ENCODE measurements around the gene WDR45B.

The WDR45B gene

DNA sequence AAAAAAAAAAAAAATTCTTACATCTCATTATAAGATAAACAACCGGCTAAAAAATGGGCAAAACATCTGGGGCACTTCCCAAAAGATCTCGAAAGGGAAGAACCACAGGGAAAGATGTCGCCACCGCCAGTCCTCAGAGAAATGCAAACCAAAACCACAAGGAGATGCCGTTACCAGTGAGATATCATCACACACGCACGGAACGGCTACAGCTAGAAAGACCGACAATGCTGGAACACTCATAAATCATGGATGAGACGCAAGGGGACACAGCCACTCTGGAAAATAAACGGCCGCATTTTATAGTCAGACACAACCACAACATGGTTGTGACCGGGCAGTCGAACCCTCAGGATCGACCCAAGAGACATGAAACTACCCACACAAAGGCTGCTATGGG is 24.5 kb downstream of the WDR45B start:
- no peak overlapping the region for H3K4me3 ChIP-seq (ENCODE audit: low read depth, low read length)
- no peak overlapping the region for H2AFZ ChIP-seq (ENCODE audit: low read length, unreplicated experiment)
- H3K27me3 ChIP-seq (ENCODE audit: insufficient read depth, low read length) = no peaks in the 10 kb centered on the region
- H3K27ac ChIP-seq (ENCODE audit: low read depth, low read length) = no peak overlapping the region
- H3K4me1 ChIP-seq (ENCODE audit: control insufficient read depth, insufficient read depth, low read length, unreplicated experiment) = no peaks in the 10 kb centered on the region
- no peaks in the 10 kb centered on the region for H3K79me2 ChIP-seq (ENCODE audit: control insufficient read depth, insufficient read depth, low read length, unreplicated experiment)
- H3K36me3 ChIP-seq (ENCODE audit: insufficient read depth, low read length) = peaks cover 25% of the 10 kb centered on the region

GRCh38 chr17:82619641-82620040 is 28.6 kb downstream of the WDR45B start:
- no peak overlapping the region for H3K27ac ChIP-seq (ENCODE audit: low read depth, low read length)
- no peak overlapping the region for H2AFZ ChIP-seq (ENCODE audit: low read length, unreplicated experiment)

GRCh38 chr17:82619211-82619610 is 29.0 kb downstream of the WDR45B start:
- no peaks in the 10 kb centered on the region for H3K27me3 ChIP-seq (ENCODE audit: insufficient read depth, low read length)
- peaks cover 22% of the 10 kb centered on the region for H3K36me3 ChIP-seq (ENCODE audit: insufficient read depth, low read length)
- no peaks in the 10 kb centered on the region for H3K4me1 ChIP-seq (ENCODE audit: control insufficient read depth, insufficient read depth, low read length, unreplicated experiment)
- H3K4me3 ChIP-seq (ENCODE audit: low read depth, low read length) = no peak overlapping the region
- H3K79me2 ChIP-seq (ENCODE audit: control insufficient read depth, insufficient read depth, low read length, unreplicated experiment) = no peaks in the 10 kb centered on the region
- H3K27ac ChIP-seq (ENCODE audit: low read depth, low read length) = no peak overlapping the region
- no peak overlapping the region for H2AFZ ChIP-seq (ENCODE audit: low read length, unreplicated experiment)

More at GRCh38 chr17:82619641-82620040, 28.6 kb downstream of the WDR45B start:
- no peaks in the 10 kb centered on the region for H3K27me3 ChIP-seq (ENCODE audit: insufficient read depth, low read length)
- H3K4me3 ChIP-seq (ENCODE audit: low read depth, low read length) = no peak overlapping the region
- no peaks in the 10 kb centered on the region for H3K4me1 ChIP-seq (ENCODE audit: control insufficient read depth, insufficient read depth, low read length, unreplicated experiment)
- H3K79me2 ChIP-seq (ENCODE audit: control insufficient read depth, insufficient read depth, low read length, unreplicated experiment) = no peaks in the 10 kb centered on the region
- H3K36me3 ChIP-seq (ENCODE audit: insufficient read depth, low read length) = peaks cover 22% of the 10 kb centered on the region

GRCh38 chr17:82616021-82616711 is 32.1 kb downstream of the WDR45B start:
- no peak overlapping the region for H2AFZ ChIP-seq (ENCODE audit: low read length, unreplicated experiment)
- no peaks in the 10 kb centered on the region for H3K79me2 ChIP-seq (ENCODE audit: control insufficient read depth, insufficient read depth, low read length, unreplicated experiment)
- no peak overlapping the region for H3K27ac ChIP-seq (ENCODE audit: low read depth, low read length)
- H3K27me3 ChIP-seq (ENCODE audit: insufficient read depth, low read length) = no peaks in the 10 kb centered on the region
- H3K4me1 ChIP-seq (ENCODE audit: control insufficient read depth, insufficient read depth, low read length, unreplicated experiment) = peaks cover 3% of the 10 kb centered on the region
- no peak overlapping the region for H3K4me3 ChIP-seq (ENCODE audit: low read depth, low read length)
- peaks cover 14% of the 10 kb centered on the region; the same call in 1 of the 2 replicates for H3K36me3 ChIP-seq (ENCODE audit: insufficient read depth, low read length)

GRCh38 chr17:82615084-82616020 is 32.9 kb downstream of the WDR45B start:
- Histone ChIP-seq H3K4me3 (ENCODE audit: low read depth, low read length) (no peak overlapping the region), H3K27ac (ENCODE audit: low read depth, low read length) (no peak overlapping the region)

GRCh38 chr17:82614095-82614631 is 34.1 kb downstream of the WDR45B start:
- H2AFZ ChIP-seq (ENCODE audit: low read length, unreplicated experiment) = no peak overlapping the region
- H3K4me1 ChIP-seq (ENCODE audit: control insufficient read depth, insufficient read depth, low read length, unreplicated experiment) = peaks cover 3% of the 10 kb centered on the region
- peaks cover 13% of the 10 kb centered on the region; the same call in 1 of the 2 replicates for H3K36me3 ChIP-seq (ENCODE audit: insufficient read depth, low read length)
- no peaks in the 10 kb centered on the region for H3K27me3 ChIP-seq (ENCODE audit: insufficient read depth, low read length)
- H3K27ac ChIP-seq (ENCODE audit: low read depth, low read length) = no peak overlapping the region
- H3K79me2 ChIP-seq (ENCODE audit: control insufficient read depth, insufficient read depth, low read length, unreplicated experiment) = no peaks in the 10 kb centered on the region
- no peak overlapping the region for H3K4me3 ChIP-seq (ENCODE audit: low read depth, low read length)

More at GRCh38 chr17:82615084-82616020, 32.9 kb downstream of the WDR45B start:
- peaks cover 3% of the 10 kb centered on the region for H3K4me1 ChIP-seq (ENCODE audit: control insufficient read depth, insufficient read depth, low read length, unreplicated experiment)
- H3K79me2 ChIP-seq (ENCODE audit: control insufficient read depth, insufficient read depth, low read length, unreplicated experiment) = no peaks in the 10 kb centered on the region
- H2AFZ ChIP-seq (ENCODE audit: low read length, unreplicated experiment) = no peak overlapping the region
- peaks cover 14% of the 10 kb centered on the region; the same call in 1 of the 2 replicates for H3K36me3 ChIP-seq (ENCODE audit: insufficient read depth, low read length)
- no peaks in the 10 kb centered on the region for H3K27me3 ChIP-seq (ENCODE audit: insufficient read depth, low read length)

DNA sequence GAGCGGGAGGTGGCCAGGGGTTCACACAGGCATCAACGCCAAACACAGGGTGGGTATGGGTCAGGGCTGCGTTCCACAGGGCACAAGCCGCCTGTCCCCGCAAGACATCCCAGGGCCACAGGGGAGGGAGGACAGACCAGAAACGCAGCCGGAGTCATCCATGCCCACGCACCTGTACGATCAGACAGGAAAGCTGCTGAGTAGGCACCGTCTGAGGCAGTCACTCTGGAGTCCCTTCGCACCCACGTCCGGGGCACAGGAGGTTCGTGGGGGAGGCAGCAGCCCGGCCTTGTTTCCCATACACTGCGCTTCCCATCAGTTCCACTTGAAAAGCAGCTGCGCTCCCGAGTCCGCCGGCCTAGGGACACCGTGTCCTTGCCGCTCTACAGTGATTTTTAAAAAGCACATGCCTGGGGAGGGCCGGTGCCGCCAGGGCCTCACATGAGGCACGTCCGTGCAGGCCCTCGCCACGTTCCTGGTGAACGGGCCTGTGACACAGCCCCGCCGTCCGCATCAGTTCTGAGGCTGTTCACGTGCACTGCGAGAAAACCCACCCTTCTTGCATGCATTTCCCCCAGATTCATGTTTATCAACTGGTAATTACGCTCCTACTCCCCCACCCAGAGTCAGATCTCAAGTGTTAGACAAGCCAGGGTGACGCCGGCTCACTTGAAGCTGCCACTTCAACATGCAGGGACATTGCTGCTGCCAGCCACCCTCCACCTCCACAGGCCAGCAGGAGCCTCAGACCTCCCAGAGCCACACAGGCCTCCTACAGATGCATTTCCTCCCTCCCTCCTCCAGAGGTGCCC is 34.8 kb downstream of the WDR45B start:
- H3K27ac ChIP-seq (ENCODE audit: low read depth, low read length) = no peak overlapping the region
- H3K79me2 ChIP-seq (ENCODE audit: control insufficient read depth, insufficient read depth, low read length, unreplicated experiment) = no peaks in the 10 kb centered on the region
- peaks cover 6% of the 10 kb centered on the region; the same call in 1 of the 2 replicates for H3K36me3 ChIP-seq (ENCODE audit: insufficient read depth, low read length)
- no peak overlapping the region for H2AFZ ChIP-seq (ENCODE audit: low read length, unreplicated experiment)
- no peak overlapping the region for H3K4me3 ChIP-seq (ENCODE audit: low read depth, low read length)
- H3K27me3 ChIP-seq (ENCODE audit: insufficient read depth, low read length) = no peaks in the 10 kb centered on the region
- H3K4me1 ChIP-seq (ENCODE audit: control insufficient read depth, insufficient read depth, low read length, unreplicated experiment) = peaks cover 3% of the 10 kb centered on the region

GRCh38 chr17:82611140-82612058 is 36.8 kb downstream of the WDR45B start:
- no peak overlapping the region for H3K27ac ChIP-seq (ENCODE audit: low read depth, low read length)
- H3K36me3 ChIP-seq (ENCODE audit: insufficient read depth, low read length) = peaks cover 7% of the 10 kb centered on the region; the same call in 1 of the 2 replicates
- no peak overlapping the region for H2AFZ ChIP-seq (ENCODE audit: low read length, unreplicated experiment)
- no peaks in the 10 kb centered on the region for H3K79me2 ChIP-seq (ENCODE audit: control insufficient read depth, insufficient read depth, low read length, unreplicated experiment)
- no peak overlapping the region for H3K4me3 ChIP-seq (ENCODE audit: low read depth, low read length)
- no peaks in the 10 kb centered on the region for H3K27me3 ChIP-seq (ENCODE audit: insufficient read depth, low read length)
- H3K4me1 ChIP-seq (ENCODE audit: control insufficient read depth, insufficient read depth, low read length, unreplicated experiment) = peaks cover 3% of the 10 kb centered on the region

DNA sequence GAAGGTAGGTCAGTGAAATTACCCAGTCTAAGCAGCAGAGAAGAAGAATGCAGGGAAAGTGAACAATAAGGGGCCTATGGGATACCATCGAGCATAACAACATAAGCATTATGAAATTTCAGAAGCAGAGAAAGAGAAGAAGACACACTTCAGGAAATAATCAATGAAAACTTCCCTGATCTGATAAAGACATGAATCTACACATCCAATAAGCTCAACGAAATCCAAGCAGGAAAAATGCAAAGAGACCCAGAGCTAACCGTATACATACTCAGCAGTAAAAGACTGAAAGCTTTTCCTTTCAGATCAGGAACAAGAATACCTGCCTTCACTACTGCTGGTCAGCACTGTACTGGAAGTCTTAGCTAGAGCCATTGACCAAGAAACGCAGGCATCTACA is 38.6 kb downstream of the WDR45B start:
- H2AFZ ChIP-seq (ENCODE audit: low read length, unreplicated experiment) = no peak overlapping the region
- H3K36me3 ChIP-seq (ENCODE audit: insufficient read depth, low read length) = peaks cover 12% of the 10 kb centered on the region; the same call in 1 of the 2 replicates
- no peak overlapping the region for H3K27ac ChIP-seq (ENCODE audit: low read depth, low read length)

More for the DNA sequence above, 38.6 kb downstream of the WDR45B start:
- no peaks in the 10 kb centered on the region for H3K79me2 ChIP-seq (ENCODE audit: control insufficient read depth, insufficient read depth, low read length, unreplicated experiment)
- no peak overlapping the region for H3K4me3 ChIP-seq (ENCODE audit: low read depth, low read length)
- peaks cover 3% of the 10 kb centered on the region for H3K4me1 ChIP-seq (ENCODE audit: control insufficient read depth, insufficient read depth, low read length, unreplicated experiment)
- H3K27me3 ChIP-seq (ENCODE audit: insufficient read depth, low read length) = no peaks in the 10 kb centered on the region
